ENCODE measurements around the gene E2F6. TPM values are rescaled to one million over a fixed set of nuclear protein-coding genes. Genes with fewer than 3 reads are reported as not detected.

Gene E2F6
- total RNA-seq, 5 donors from 2014 or later (not counting 1 experiment from before 2014, with no cell fraction given): 4.8 to 9.5 (median 9.1) TPM

GRCh38 chr2:11396467-11397445, 69.2 kb downstream of the E2F6 start:
- ChIA-PET POLR2A (interaction anchor here in 1 of 2 donors (0.6 kb wide), 1 partner anchor 29 kb away, joined by 3 read pairs; no protein-coding TSS in a partner anchor), CTCF (no interaction called here)
- H3K4me3 Mint-ChIP-seq: no peak overlapping the region
- Histone ChIP-seq H3K36me3 (ENCODE audit: control insufficient read depth in 2 of 2, extremely low read depth in 1 of 2, insufficient read depth in 1 of 2, low read length in 1 of 2) (no peaks in the 10 kb centered on the region), H3K27ac (ENCODE audit: low read length) (no peak overlapping the region), H3K4me3 (ENCODE audit: control insufficient read depth in 1 of 2, extremely low read depth in 1 of 2, low read length in 1 of 2) (no peak overlapping the region), H3K27me3 (replicated peaks in 1 of 2; ENCODE audit: control insufficient read depth in 2 of 2, extremely low read depth in 1 of 2, insufficient read depth in 2 of 2, low read length in 1 of 2) (peaks cover 0 to 9% of the 10 kb centered on the region in 2 experiments), H3K9me3 (no peaks in the 10 kb centered on the region), H3K4me1 (ENCODE audit: control insufficient read depth in 1 of 2, extremely low read depth in 1 of 2, insufficient read depth in 2 of 2, low read length in 2 of 2) (no peaks in the 10 kb centered on the region)
- H3K36me3 Mint-ChIP-seq: no peaks in the 10 kb centered on the region
- H3K27me3 Mint-ChIP-seq: no peaks in the 10 kb centered on the region
- no peaks in the 10 kb centered on the region for H3K9me3 Mint-ChIP-seq
- WGBS (ENCODE audit: insufficient coverage): 91% methylated on average over 6 of the region's 15 CpGs
- H3K27ac Mint-ChIP-seq: no peak overlapping the region
- ATAC-seq (replicated peaks in 1 of 4): no peak
- no peaks in the 10 kb centered on the region for H3K4me1 Mint-ChIP-seq
- DNase-seq: no peak

GRCh38 chr2:11396021-11396420, 69.9 kb downstream of the E2F6 start:
- 100% methylated on average over 1 of the region's 8 CpGs for WGBS (ENCODE audit: insufficient coverage)

GRCh38 chr2:11395389-11395788, 70.6 kb downstream of the E2F6 start:
- H3K36me3 Mint-ChIP-seq: no peaks in the 10 kb centered on the region
- H3K27ac Mint-ChIP-seq: no peak overlapping the region
- peaks cover 0 to 13% of the 10 kb centered on the region in 2 experiments for H3K27me3 ChIP-seq (replicated peaks in 1 of 2; ENCODE audit: control insufficient read depth in 2 of 2, extremely low read depth in 1 of 2, insufficient read depth in 2 of 2, low read length in 1 of 2)
- no peak for DNase-seq
- H3K4me1 Mint-ChIP-seq: no peaks in the 10 kb centered on the region
- no peaks in the 10 kb centered on the region for H3K9me3 ChIP-seq
- H3K4me3 ChIP-seq (ENCODE audit: control insufficient read depth in 1 of 2, extremely low read depth in 1 of 2, low read length in 1 of 2): no peak overlapping the region
- 79% methylated on average over 9 of the region's 11 CpGs for WGBS (ENCODE audit: insufficient coverage)
- H3K36me3 ChIP-seq (ENCODE audit: control insufficient read depth in 2 of 2, extremely low read depth in 1 of 2, insufficient read depth in 1 of 2, low read length in 1 of 2): no peaks in the 10 kb centered on the region
- ATAC-seq (replicated peaks in 1 of 4): no peak
- ChIA-PET CTCF (no interaction called here), POLR2A (no interaction called here)
- H3K4me3 Mint-ChIP-seq: no peak overlapping the region
- H3K27me3 Mint-ChIP-seq: peaks cover 0 to 3% of the 10 kb centered on the region in 2 donors
- H3K27ac ChIP-seq (ENCODE audit: low read length): no peak overlapping the region
- H3K9me3 Mint-ChIP-seq: no peaks in the 10 kb centered on the region
- H3K4me1 ChIP-seq (ENCODE audit: control insufficient read depth in 1 of 2, extremely low read depth in 1 of 2, insufficient read depth in 2 of 2, low read length in 2 of 2): no peaks in the 10 kb centered on the region

More at GRCh38 chr2:11396021-11396420, 69.9 kb downstream of the E2F6 start:
- Mint-ChIP-seq H3K9me3 (no peaks in the 10 kb centered on the region), H3K36me3 (no peaks in the 10 kb centered on the region), H3K27ac (no peak overlapping the region), H3K4me3 (no peak overlapping the region), H3K4me1 (no peaks in the 10 kb centered on the region), H3K27me3 (peaks cover 0 to 3% of the 10 kb centered on the region in 2 donors)
- DNase-seq (no peak), ATAC-seq (replicated peaks in 1 of 4) (no peak)
- Histone ChIP-seq H3K27ac (ENCODE audit: low read length) (no peak overlapping the region), H3K36me3 (ENCODE audit: control insufficient read depth in 2 of 2, extremely low read depth in 1 of 2, insufficient read depth in 1 of 2, low read length in 1 of 2) (no peaks in the 10 kb centered on the region), H3K27me3 (replicated peaks in 1 of 2; ENCODE audit: control insufficient read depth in 2 of 2, extremely low read depth in 1 of 2, insufficient read depth in 2 of 2, low read length in 1 of 2) (peaks cover 0 to 9% of the 10 kb centered on the region in 2 experiments), H3K4me3 (ENCODE audit: control insufficient read depth in 1 of 2, extremely low read depth in 1 of 2, low read length in 1 of 2) (no peak overlapping the region), H3K9me3 (no peaks in the 10 kb centered on the region), H3K4me1 (ENCODE audit: control insufficient read depth in 1 of 2, extremely low read depth in 1 of 2, insufficient read depth in 2 of 2, low read length in 2 of 2) (no peaks in the 10 kb centered on the region)
- CTCF ChIA-PET: no interaction called here
- POLR2A ChIA-PET: no interaction called here

Other genes starting within 250 kb of the E2F6 start
- gene ROCK2, start 121.5 kb downstream of the E2F6 start, total RNA-seq: 10 to 100 TPM; 15.5 to 22.3 (median 18.6) TPM
- 1 to 10 TPM in 1 of 5 donors, under 1 TPM in 4; 0.23 to 1.2 (median 0.63) TPM for gene GREB1, start 67.9 kb upstream of the E2F6 start, total RNA-seq
- gene NTSR2, start 204.0 kb upstream of the E2F6 start, total RNA-seq: not detected